Fibroblast of upper back skin (primary cell): Measurements from ENCODE around the gene MTM1.

Experiments used
- DNase-seq: peaks from one replicate; pipeline ENCODE4 v3.0.0-alpha.2; 2013

MTM1 gene

DNA sequence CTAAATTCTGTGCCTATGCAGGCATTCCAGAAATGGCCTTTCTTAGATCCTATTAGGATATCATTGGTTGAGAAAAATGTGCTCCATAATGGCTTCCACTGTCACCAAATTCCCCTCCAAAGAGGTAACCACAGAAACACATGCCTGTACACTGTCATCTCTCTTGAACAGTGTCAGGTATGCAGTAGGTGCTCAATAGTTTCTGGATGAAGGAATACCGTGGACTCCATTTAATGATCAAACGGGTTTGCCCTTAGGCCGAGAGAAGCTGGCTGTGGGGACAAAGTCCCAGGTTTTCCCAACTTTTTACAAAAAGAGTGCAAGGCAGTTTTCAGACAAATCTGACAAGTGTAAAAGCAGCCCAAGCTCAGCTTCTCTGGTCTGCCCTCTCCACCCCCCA is 16.5 kb upstream of the MTM1 start:
- no peak for DNase-seq

DNA sequence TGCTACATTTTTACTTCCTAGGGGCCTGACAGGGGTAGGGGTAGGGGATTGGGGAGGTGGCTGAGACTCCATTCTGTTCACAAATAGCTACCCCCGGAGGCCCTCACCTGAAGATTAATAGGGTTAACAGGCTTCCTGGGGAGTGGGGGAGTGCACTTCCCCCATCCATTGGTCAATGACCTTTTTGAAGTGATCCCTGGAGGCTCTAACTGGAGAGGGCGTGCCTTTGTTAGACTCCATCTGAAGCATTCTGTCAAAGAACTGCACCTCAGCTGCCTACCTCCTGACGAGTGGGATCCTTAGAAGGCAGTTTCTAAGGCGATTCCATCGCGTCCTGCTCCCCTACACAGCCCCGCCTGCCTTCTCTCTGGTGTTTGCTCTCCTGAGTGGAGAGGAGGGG is 10.0 kb upstream of the MTM1 start:
- no peak for DNase-seq

DNA sequence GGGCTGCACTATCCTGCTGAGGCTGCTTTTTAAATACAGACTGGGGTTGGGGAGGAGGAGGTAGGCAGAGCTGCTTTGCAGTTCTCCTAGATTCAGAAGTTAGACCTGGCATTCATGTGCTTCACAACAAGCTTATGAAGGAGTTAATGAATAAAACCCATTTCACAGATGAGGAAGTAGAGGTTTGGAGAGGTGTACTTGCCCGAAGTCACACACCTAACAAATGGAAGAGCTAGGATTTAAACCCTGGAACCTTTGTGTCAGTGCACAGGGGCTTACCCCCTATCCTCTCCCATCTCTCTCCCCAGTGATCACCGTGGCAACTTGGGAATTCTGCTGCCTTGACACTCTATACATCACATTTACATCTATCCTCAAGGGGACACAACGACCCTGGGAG is 3.6 kb upstream of the MTM1 start:
- no peak for DNase-seq

DNA sequence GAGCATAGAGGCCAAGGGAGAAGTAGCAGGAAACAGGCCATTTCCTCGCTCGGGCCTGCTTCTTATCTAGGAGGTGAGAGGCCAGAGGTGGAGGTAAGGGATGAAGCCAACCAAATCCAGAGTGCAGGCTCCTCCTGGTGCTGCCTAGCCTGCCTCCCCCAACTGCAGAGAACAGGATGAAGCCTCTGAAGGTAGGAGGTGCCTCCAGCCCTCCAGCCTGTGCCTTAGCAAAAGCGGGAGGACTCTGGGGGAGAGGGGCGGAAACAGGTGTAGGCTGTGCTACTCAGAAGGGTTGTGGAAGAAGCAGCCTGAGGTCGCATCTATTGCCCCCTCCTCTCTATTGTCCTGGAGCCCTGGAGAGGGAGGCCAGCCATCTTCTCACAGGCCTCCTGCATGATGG is 2.9 kb upstream of the MTM1 start:
- no peak for DNase-seq

DNA sequence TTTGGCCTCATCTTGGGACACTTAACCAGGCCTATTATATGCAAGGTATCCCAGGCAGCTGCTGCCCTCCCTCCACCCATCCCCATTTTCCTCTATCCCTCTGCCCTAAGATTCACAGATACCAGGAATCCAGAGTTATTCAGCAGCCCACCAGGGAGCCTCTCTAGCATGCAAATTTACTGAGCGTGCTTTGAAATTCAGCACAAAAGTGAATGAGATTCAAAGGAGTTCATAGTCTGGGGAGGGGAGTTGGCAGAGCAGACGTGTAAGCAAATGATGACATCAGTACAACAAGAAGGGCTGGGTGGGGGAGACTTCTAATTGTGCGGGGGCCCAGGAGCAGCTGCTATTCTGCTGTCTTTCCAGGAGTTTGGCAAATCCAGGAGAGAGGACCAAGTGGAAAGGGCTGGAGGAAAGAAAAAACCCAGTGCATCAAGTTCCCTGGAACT is 1.7 kb upstream of the MTM1 start:
- no peak for DNase-seq

DNA sequence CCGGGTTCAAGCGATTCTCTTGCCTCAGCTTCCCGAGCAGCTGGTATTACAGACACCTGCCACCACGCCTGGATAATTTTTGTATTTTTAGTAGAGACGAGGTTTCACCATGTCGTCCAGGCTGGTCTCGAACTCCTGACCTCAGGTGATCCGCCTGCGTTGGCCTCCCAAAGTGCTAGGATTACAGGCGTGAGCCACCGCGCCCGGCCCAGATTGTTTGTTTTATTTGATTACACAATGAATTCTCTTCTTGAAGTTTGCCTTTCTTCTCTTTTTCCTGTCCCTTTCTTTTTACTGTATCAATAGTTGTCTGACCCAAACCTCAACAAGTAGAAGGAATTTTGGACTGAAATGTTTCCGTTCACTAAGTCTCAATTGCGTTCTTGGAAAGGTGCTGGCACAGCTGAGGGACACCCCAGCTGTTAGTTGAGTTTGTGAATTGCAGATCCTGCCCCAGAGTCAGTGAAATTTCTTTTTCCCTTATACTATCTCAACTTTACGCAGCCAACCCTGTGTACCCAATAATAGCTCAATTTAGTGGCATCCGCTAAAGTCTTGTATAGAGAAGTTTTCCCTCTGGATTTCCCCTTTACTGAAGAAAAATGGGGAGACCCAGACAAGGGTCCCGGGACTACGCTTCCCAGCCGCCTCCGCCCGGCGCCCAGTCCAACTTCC is 639 bp upstream of the MTM1 start:
- no peak for DNase-seq

DNA sequence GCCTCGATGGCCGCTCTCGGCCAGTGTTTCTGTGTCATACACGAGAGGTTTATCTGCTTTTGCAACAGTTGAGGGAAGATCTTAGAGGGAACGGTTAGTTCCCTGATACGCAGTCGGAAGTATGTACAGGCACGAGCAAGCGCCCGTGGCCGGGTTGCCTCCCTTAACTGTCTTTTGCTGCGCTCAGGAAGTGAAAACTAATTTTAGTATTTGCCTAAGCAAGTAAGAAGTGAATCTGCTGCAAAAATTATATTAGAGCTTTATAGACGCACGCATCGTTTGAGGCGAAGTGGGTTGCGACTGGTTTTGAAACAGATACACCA is 695 bp downstream of the MTM1 start:
- DNase-seq: no peak

DNA sequence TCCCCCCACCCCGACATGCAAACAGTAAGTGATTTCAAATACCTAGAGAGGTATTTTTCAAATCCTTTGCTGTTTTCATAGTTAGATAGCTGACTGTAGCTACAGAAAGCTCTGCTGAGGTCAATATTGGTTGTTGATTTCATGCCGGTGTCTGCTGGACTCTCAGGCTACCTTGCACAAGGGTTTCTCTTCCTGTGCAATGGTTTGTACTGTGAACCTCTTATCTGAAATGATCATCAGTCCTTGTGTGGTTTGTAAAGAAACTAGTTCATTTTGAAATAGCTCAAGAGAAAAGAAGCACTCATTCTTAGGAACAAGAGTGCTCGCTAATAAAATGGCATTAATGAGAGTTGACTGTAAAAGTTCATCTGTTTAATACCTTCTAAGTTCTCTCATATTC is 2.1 kb downstream of the MTM1 start:
- DNase-seq: no peak

DNA sequence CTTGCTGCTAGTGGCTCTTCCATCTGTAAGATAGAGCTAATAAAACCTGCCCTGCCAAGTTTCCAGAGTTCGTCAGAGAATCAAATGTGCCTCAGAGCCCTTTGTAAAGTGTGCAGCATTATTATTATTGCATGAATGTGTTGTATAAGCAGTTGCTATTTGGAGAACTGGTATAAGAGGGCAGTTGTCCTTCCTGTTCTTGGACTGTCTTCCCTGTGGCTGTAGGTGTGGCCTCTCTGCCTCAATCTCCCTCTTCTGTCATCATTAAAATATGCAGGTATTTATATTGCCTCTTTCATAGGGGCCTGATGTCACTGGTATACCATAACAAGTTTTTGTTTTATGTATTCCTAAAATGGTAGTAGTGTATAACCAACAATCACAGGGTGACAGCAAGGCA is 3.8 kb downstream of the MTM1 start:
- no peak for DNase-seq

DNA sequence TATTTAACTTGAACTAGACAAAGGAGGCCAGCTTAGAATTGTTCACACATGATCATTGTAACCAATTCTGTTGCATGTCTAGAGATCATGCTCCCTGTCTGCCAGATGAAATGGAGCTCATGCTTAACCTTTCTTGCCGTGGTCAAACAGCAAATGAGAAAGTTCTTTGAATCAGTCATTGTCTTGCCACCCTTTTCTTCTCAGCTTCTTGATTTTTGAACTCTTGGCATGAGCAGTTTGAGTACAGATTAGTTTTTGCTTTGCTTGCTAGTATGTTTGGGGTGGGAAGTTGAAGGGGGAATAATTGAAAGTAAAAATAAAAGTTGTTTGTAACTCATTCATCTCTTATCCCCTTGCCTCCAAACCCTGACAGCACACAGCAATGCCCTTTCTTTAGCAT is 4.7 kb downstream of the MTM1 start:
- DNase-seq: no peak

DNA sequence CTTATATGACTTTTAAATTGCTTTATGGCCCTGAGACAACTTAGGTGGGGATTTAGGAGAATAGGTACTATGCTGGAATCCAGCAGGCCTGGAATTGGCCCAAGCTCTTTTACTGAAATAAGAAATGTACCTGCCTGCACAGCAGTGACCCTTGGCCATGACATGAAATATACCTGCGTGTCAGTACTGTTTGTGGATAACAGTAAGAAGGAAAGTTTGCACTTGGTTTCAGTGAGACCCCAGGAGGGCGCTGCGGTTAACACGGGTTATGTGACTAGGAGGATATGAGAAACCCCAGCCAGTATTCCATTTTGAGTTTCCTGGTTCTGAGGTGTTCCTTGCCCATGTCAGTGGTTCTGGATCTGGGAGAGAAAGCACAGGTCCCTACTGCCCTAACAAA is 5.3 kb downstream of the MTM1 start:
- no peak for DNase-seq

DNA sequence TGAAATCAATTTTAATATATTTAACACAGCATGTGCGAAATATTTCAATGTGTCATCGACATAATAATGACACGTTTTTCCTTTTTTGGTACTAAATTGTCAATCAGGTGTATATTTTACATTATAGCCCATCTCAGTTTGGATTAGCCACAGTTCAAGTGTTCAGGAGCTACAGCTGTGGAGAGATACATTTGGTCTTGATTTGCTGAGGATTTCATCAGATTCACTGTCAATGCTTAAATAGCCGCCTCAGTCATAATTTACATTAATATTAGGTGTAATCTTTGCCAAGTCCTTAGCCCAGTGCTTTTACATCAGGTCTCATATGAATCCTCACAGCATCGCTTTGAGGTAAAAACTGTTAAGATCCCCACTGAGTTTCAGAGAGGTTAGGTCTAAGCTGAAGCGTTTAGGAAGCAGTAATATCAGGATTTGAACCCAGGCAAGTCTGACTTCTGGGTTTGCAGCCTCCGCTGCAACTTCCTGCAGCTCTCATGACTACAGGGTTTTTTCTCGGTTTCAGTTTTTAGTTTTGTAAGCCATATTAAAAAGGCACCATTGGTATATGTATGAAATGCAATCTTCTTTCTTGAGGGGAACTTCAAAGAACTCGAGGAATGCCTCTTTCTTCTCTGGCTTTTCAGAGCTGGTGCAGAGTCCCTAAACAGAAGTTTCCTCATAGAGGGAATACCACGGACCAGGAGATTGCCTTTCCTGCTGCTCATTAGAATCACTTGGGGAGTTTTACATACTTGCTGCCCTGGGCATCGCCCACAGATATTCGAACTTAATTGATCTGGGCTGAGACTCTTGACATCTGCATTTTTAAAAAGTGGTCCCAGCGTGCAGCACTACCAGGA is 6.4 kb downstream of the MTM1 start:
- DNase-seq: peak; percentile 36

DNA sequence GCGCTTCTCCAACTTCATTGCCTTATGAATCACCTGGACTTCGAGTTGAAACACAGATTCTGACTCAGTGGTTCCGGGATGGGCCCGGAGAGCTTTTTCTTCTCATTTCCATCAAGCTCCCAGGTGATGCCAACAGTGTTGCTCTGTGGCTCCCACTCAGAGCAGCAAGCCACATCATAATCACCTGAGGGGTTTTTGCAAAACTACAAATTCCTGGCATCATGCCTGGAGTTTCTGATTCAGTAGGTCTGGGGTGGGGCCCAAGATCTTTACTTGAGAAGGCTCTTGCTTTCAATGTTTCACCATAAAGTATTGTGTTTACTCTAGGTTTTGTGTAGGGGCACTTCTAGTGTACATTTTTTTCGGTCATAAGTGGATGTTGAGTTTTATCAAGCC is 7.0 kb downstream of the MTM1 start:
- DNase-seq: peak; percentile 36

DNA sequence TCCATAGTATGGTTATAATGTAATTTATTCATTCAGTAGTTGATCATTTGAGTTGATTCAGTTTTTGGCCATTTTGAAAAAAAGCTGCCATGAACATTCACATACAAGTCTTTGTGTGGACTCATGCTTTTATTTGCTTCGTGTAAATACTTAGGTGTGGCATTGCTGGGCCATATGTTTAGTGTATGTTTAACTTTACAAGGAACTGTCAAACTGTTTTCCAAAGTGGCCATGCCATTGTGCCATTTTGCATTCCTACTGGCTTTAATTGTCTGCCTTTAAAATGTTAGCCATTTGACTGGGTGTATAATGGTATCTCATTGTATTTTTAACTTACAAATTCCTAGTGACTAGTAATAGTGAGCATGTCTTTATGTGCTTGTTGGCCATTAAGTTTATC is 8.8 kb downstream of the MTM1 start:
- DNase-seq: no peak

DNA sequence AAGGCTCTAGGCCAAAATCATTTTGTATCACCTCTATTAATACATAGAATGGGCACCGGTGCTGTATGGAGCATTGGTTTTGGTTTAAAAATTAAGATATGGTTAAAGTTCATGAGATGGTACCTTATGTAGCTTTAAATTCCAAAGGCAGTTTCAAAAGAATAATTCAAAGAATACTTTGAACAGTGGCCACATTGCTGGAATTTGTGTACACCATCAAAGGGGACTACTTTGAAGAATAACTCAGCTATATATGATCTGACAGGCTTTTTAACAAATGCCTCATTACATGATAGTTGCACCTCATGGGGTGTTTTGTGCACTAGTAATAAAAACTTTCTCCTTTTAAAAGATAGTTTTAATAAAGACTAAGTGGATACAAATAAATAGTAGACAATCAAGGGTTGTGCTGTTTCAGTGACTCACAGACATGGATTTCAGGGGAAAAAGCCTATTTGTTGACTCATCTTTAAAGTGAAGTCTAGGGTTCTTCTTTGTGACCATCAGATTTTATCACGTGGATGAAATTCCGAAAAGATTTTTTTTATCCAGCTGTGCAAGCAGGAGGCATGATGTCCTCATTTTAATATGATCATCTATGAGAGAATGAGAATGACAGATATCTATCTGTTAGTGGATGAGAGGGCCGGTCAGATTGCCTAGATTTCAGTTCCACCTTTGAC is 12.8 kb downstream of the MTM1 start:
- DNase-seq: peak; percentile 76

DNA sequence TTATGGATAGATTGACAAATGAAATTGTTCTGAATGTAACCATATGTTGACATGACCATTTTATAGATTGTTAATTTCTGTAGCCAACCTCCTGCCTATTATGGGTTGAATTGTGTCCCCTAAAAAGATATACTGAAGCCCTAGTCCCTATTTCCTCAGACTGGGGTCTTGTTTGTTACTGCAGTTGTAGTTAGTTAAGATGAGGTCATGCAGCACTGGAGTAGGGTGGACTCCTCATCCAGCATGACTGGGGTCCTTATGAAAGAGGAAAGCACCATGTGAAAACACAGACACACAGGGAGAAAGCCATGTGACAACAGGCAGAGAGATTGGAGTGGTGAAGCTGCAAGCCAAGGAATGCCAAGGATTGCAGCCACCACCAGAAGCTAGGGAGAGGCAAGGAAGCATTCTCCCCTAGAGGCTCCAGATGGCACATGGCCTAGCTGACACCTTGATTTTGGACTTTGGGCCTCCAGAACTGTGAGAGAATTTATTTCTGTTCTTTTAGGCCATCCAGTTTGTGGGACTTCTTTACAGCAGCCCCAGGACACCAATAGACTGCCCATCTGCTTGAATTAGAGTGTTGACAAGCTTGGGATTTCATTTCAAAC is 14.0 kb downstream of the MTM1 start:
- DNase-seq: no peak

DNA sequence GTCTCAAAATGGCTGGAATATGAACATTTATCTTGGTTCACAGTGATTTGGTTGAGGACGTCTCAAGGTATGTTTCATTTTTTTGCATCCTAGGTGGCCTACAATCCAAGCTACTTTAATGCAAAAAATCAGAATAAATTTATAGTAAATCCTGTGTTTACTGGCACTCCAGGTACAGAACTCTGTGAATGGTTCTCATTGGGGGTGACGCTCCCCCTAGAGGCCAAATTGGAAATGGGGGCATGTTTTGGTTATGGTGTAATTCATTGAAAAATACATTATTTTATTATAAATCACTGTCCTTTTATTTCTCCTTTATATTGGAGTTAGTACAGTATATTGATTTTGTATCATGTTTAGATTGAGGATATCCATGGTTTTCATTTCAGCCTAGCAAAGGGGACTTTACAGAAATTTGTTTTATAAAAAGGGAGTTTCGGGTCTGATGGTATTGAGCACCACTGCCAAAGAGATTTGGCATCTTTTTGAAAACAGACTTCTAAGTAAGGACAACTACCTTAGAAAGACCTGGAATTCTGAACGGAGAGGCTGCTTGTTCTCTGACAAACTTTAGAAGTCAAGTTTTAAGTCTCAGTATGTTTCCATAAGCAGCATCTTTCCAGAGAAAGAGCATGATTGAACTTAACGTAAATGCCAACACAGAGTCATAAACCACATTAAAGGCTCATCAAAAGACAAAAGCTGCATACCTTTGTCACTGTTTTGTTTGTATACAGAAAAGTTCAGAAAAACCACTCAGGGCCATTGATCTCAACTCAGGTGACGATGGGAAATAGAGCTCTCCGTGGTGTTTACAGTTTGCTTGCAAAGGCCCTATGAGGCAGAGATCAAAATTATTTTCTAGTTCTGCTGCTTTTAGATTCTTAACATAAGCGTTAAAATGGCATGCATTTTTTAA is 19.4 kb downstream of the MTM1 start:
- peak; percentile 28 for DNase-seq

DNA sequence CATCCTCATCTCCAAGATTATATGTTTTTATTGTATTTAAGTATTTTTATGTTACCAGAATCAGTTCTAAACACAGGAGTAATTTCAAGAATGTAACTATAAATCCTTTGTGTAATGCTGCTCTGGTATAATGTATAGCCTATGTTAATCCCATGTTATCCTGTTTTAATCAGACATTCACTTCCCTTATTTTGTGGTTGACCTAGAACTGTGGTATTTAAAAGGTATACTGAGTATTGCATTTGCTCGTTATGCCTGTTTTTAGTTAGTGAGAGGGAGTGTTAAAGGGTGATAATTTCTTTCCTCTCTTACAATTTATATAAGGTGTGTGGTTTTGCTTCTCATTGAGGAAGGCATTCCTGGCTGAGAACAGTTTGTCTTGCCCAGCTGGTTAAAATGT is 26.2 kb downstream of the MTM1 start:
- no peak for DNase-seq

DNA sequence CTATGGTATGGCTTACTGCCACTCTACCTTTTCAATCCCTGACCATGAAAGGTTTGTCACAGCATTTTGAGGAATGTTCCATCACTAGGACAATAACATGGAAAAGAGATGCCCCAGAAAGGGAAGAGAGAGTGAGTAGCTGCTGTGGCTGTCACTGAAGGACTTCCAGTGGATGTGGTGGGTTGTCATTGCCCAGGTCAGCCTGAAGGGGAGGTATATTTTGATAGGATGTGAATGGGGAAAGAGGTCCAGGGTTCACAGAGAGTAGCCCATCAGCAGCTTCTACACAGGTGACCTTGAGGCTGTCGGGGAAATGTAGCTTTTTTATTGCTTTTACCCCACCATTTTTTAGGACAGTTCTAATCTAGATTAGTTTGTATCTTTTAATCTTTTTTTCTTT is 30.8 kb downstream of the MTM1 start:
- no peak for DNase-seq

DNA sequence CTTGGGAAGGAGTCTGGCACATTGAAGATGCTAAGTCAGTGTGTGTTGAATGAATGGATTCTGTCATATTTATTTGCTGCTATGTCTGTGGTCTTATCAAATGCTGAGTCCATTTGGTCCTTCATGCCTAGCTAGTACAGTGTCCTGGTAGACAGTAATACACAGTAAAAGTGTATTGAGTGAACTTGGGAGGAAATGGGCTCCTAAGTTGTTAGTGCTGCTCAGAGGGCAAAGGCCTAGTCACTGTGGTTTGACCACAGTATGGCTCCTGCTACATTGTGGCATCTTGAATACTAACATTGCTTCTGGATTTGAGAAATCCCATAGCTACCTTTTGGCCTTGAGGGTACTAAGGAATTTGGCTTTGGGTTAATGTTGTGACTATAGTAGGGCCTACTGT is 33.9 kb downstream of the MTM1 start:
- no peak for DNase-seq

DNA sequence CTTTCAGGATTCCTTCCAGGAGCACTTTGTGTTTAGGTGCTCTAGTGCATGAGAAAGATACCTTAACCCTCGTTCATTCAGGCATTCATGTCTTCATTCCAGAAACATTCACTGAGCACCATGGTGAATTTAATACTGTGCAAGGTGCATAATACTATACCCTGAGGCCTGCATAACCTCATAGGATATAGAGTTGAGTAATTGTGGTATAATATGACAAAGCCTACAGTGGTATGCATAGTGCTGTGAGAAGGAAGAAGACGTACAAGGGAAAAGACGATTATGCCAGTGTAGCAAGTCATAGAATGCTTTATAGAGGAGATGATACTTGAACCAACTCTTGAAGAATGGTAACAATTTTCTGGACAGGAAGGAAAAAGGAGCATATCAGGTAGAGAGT is 34.3 kb downstream of the MTM1 start:
- DNase-seq: no peak

DNA sequence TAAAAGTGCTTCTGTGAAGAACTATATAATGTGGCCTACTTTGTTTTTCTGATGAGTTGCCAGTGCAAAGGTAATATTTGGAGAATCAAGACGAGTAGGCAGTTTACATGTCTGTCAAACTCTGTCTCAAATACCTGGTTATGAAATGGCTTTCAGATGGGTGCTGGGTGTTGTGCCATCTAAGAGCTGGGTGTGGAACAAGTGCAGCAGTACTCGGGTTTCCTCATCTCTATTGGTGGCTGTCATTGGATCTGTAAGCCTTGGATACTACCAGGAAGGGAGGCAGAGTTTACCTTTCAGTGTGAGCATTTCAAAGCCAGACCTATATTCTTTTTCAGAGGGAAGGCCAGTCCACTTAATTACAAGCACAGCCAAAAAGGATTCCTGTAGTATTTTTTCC is 37.2 kb downstream of the MTM1 start:
- no peak for DNase-seq

DNA sequence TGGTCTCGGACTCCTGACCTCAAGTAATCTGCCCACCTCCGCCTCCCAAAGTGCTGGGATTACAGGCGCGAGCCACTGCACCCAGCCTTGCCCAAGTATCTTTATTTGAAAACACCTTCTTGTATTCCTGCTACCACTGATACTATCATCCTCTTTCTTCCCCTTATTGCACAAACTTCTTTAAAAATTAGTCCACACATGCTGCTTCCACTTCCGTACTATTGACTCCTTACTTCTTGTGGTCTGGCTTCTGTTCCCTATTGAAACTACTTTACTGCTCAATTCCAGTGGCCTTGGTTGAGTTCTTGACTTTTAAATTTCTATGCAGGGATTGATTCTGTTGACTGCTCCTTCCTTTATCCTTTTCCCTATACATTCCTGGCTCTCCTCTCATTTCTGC is 38.8 kb downstream of the MTM1 start:
- no peak for DNase-seq
